Gastroesophageal sphincter (tissue), 2 donors: Measurements from ENCODE around the gene TUBE1.

Experiments
- POLR2A ChIP-seq, 2 donors: fragments of 450-650 bp; IDR thresholded peaks; one replicate each; pipeline ENCODE4 v1.6.1; 2017; ENCODE audit warnings: antibody characterized with exemption in 2 of 2, mild to moderate bottlenecking in 2 of 2, moderate library complexity in 1 of 2
- POLR2AphosphoS5 ChIP-seq: sonication (generic); formaldehyde crosslinking; IDR thresholded peaks from one replicate; pipeline ENCODE4 v1.6.1; 2017; ENCODE audit warnings: antibody characterized with exemption

DNA sequence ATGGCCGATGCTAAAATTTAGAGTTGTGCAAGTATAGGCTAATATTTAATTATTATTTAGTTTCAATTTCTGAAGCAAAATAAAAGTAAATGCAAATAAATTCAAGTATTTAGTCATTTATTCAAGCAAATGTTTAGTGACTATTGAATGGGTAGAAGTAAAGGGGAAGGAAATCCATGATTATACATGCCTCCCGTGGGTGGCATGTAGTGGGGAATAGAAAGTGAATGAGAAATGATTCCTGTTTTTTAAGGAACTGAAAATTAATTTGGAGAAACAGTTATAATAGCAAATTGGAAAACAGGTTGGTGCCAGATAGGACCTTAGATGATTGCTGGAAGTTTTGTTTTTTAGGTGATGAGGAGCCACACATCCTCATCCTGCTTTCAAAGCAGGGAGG, 35.5 kb upstream of the TUBE1 start:
- no peak for TF ChIP-seq POLR2AphosphoS5
- TF ChIP-seq POLR2A (IDR thresholded peaks at IDR 0.05), result no peak
